ENCODE results near the gene ANK3.

GRCh38 chr10:60200012-60200681 is 189.5 kb downstream of the ANK3 start:
- TF ChIP-seq EZH2phosphoT487 (IDR thresholded peaks at IDR 0.05; ENCODE audit: low read depth, severe bottlenecking, unreplicated experiment) (no peak), EZH2 (IDR thresholded peaks at IDR 0.05; ENCODE audit: borderline replicate concordance) (no peak)
- TF ChIP-seq, protein P1, sequence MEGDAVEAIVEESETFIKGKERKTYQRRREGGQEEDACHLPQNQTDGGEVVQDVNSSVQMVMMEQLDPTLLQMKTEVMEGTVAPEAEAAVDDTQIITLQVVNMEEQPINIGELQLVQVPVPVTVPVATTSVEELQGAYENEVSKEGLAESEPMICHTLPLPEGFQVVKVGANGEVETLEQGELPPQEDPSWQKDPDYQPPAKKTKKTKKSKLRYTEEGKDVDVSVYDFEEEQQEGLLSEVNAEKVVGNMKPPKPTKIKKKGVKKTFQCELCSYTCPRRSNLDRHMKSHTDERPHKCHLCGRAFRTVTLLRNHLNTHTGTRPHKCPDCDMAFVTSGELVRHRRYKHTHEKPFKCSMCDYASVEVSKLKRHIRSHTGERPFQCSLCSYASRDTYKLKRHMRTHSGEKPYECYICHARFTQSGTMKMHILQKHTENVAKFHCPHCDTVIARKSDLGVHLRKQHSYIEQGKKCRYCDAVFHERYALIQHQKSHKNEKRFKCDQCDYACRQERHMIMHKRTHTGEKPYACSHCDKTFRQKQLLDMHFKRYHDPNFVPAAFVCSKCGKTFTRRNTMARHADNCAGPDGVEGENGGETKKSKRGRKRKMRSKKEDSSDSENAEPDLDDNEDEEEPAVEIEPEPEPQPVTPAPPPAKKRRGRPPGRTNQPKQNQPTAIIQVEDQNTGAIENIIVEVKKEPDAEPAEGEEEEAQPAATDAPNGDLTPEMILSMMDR (IDR thresholded peaks at IDR 0.05; ENCODE audit: poor library complexity) = no peak
